ENCODE results near the gene C11orf52. TPM values are rescaled to one million over a fixed set of nuclear protein-coding genes. Genes with fewer than 3 reads are reported as not detected.

C11orf52 gene
- total RNA-seq, 1 donor from 2014 or later, result 0.39 TPM

GRCh38 chr11:111975076-111975806, 56.5 kb downstream of the C11orf52 start:
- peak in 1 of 2 donors; percentile 75 for DNase-seq (ENCODE audit: low read depth in 2 of 2)

GRCh38 chr11:111976119-111976766, 57.5 kb downstream of the C11orf52 start:
- peak in 1 of 2 donors; percentile 24 for DNase-seq (ENCODE audit: low read depth in 2 of 2)

Other genes with a start within 250 kb of the C11orf52 start
- gene PPP2R1B, start 152.5 kb upstream of the C11orf52 start, total RNA-seq, result 29.0 and 31.5 TPM in 2 replicates
- 19.5 and 20.7 TPM in 2 replicates for gene ALG9, start 47.3 kb upstream of the C11orf52 start, total RNA-seq
- gene FDXACB1, start 39.7 kb upstream of the C11orf52 start, total RNA-seq, result 1.3 and 1.4 TPM in 2 replicates
- gene CFAP68, start 39.4 kb upstream of the C11orf52 start, total RNA-seq, result 4.1 and 5.1 TPM in 2 replicates
- gene CRYAB, start 7.1 kb upstream of the C11orf52 start, total RNA-seq, result 0.13 TPM in 2 replicates
- not detected in 2 replicates for gene HSPB2, start 6.2 kb upstream of the C11orf52 start, total RNA-seq
- gene DIXDC1, start 18.4 kb downstream of the C11orf52 start, total RNA-seq, result 5.7 and 5.9 TPM in 2 replicates
- gene DLAT, start 106.5 kb downstream of the C11orf52 start, total RNA-seq, result 22.8 and 30.0 TPM in 2 replicates
- gene PIH1D2, start 155.1 kb downstream of the C11orf52 start, total RNA-seq, result 0.51 and 1.2 TPM in 2 replicates
- 12.6 and 13.9 TPM in 2 replicates for gene NKAPD1, start 155.4 kb downstream of the C11orf52 start, total RNA-seq
- 69.8 and 111 TPM in 2 replicates for gene TIMM8B, start 167.8 kb downstream of the C11orf52 start, total RNA-seq
- 179 and 235 TPM in 2 replicates for gene SDHD, start 168.0 kb downstream of the C11orf52 start, total RNA-seq
- gene IL18, start 245.2 kb downstream of the C11orf52 start, total RNA-seq, result not detected in 2 replicates
- gene TEX12, start 248.5 kb downstream of the C11orf52 start, total RNA-seq, result not detected in 2 replicates

All from dermis microvascular lymphatic vessel endothelial cell (primary cell).